UCSD-AML1 (cell line): Measurements from ENCODE around the gene PHACTR1.

ENCODE experiments used
- DNase-seq: peaks from one replicate; lab custom pipeline; 2025; ENCODE audit not compliant: unreplicated experiment; lab: John Stamatoyannopoulos, UW

The PHACTR1 gene

GRCh38 chr6:13248994-13249393, 532.4 kb downstream of the PHACTR1 start:
- DNase-seq, result no peak

DNA sequence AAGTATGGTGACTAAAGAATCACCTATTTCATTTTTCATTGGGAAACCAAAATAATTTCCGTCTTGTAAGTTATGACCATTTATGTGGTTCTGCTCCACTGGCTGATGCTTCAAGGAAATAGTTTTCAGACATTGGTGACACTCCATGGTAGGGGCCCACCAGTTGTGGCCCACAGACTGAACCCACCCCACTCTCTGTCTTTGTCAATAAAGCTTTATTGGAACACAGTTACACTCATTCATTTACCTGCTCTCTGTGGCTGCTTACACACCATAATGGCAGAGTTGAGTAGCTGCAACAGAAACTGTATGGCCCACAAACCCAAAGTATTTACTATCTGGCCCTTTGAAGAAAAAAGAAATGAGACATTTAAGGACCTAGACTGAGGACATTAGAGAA, 533.2 kb downstream of the PHACTR1 start:
- DNase-seq, result no peak

GRCh38 chr6:13250703-13251102, 534.1 kb downstream of the PHACTR1 start:
- DNase-seq, result no peak

GRCh38 chr6:13251242-13251641, 534.7 kb downstream of the PHACTR1 start:
- no peak for DNase-seq

DNA sequence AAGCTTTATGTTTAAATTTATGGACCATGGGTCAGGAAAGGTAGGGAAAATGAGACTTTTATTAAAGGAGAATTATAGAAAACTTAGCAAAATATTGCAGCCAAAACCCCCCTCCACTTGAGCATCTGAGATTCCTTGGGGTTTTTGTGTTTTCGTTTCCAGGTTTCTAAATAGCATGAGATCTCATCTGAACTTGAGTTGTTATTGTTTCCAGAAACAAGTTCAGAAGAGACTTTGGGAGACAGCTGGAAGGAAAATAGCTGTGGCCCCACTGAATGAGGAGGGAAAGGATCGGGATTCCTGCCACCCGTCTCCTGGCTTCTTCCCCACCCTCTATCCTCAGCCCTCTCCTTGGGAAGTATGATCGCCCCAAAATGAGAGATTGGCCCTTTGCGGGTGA, 536.2 kb downstream of the PHACTR1 start:
- no peak for DNase-seq

DNA sequence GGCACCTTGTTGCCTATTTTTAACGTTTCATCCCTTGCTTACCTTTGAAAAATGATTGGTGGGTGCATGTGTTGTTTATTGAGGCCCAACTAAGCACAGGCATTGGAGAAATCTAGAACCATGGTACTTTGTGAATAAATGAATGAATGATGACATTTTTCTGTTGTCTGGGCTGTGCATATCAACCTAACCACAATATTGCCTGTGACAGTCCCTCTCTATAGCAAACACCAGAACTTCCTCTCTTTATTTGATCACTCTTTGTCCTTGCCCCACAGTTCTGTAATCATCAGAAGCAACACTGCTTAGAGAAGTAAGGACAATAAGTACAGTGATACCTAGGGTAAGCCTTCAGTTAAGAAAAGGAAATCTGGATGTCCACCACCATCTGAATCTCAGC, 536.7 kb downstream of the PHACTR1 start:
- no peak for DNase-seq

GRCh38 chr6:13256266-13257001, 539.9 kb downstream of the PHACTR1 start:
- DNase-seq, result no peak

GRCh38 chr6:13259393-13259792, 542.8 kb downstream of the PHACTR1 start:
- no peak for DNase-seq

- no peak for DNase-seq
Observed at GRCh38 chr6:13260101-13260598, 543.6 kb downstream of the PHACTR1 start.

- no peak for DNase-seq
Observed at GRCh38 chr6:13260831-13261230, 544.3 kb downstream of the PHACTR1 start.

- DNase-seq, result no peak
Observed at GRCh38 chr6:13261464-13261994, 545.0 kb downstream of the PHACTR1 start.

DNA sequence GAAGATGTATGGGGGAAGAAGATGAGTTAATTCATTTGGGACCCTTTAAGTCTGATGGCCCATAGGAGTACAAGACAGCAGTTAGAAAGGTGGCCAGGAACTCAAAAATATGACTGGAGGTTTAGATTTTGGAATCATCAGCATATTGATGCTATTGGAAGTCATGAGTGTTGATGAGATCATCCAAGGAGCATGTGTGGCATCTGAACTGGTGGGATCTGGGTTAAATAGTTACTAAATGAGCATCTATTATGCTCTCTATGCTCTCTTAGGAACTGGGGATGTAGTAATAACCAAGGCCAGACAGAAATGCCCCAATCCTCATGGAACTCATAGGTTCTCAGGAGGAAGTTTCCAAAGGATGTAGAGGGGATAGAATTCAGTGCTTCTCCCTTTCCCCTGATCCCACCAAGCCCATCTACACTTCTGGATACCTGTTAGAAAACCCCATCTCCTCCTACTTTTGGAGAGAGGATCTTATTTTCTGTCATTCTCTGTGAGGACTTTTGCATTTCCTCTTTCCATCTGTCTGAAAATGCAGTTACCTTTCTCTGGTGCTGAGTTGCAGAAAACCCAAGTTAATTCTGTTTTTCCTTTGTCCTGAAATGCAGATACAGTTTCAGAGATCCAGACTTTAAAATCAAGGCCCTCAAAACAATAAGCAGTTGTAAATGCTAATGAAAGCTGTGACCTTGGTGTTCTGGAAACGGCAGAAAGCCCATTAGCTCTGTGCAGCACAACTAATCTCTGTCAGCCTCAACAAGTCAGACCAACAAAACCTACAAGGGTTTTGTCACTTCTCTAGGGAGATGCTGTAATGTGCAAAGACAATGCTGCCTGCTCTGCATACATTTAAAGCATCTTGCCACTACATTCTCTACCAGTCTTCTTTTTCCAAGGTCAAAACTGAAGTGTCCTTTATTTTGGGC, 546.0 kb downstream of the PHACTR1 start:
- no peak for DNase-seq

- DNase-seq, result no peak
Observed at GRCh38 chr6:13263669-13264068, 547.1 kb downstream of the PHACTR1 start.

GRCh38 chr6:13267142-13267651, 550.6 kb downstream of the PHACTR1 start:
- DNase-seq, result no peak

DNA sequence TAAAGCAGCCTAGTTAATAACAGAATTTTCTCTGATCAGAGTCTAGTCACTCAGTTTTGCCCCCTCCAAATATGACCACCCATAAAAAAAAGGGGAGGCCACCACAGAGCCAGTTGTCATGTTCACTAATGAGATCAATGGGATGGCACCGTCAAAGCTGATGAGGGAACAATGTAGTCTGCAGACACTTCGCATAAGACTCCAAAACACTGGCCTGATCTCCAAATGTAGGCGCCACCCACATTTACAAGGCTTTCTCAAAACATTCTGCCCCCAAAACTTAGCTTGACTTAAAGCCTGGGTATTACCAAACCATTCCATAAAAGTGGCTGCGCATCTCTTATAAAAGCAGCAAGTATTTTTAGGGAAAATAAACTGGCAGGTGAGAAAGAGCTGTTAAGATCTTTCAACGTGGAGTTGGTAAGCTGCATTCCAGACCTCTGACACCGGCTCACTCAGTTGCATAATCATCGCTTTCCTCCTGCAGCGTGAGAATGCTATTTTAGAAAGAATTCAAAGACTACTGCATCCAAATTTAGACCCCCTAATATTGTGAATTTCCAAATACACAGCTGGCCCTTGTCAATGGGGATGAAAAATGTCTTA, 552.4 kb downstream of the PHACTR1 start:
- no peak for DNase-seq

- DNase-seq, result peak; percentile 77
Observed at GRCh38 chr6:13272131-13273046, 555.8 kb downstream of the PHACTR1 start.

GRCh38 chr6:13273202-13273930, 556.8 kb downstream of the PHACTR1 start:
- no peak for DNase-seq

GRCh38 chr6:13273931-13274706, 557.6 kb downstream of the PHACTR1 start:
- DNase-seq, result peak; percentile 88
